Sciatic nerve (tissue), 2 donors: ENCODE results near the gene LYZL2. TPM values are rescaled to one million over a fixed set of nuclear protein-coding genes. Genes with fewer than 3 reads are reported as not detected.
"Not testable (repeated sequence)": the region's sequence is repeated elsewhere in the genome, so short reads cannot be mapped to it uniquely, and the experiment has no call there.

Experiments
- ATAC-seq: fragments of 200-7000 bp; cut with Tn5 transposase; one replicate; pipeline ENCODE4 v1.9.1; 2020; ENCODE audit warnings: mild to moderate bottlenecking, moderate library complexity
- DNase-seq: peaks from one replicate; pipeline ENCODE4 v3.0.0-alpha.2; 2020; ENCODE audit warnings: low spot score
- intact Hi-C: fragments of 100-400 bp; cut with DNase I; formaldehyde crosslinking; loops from one replicate; pipeline ENCODE4 v1.14.2; 2022
- total RNA-seq: library from RNA; stranded (reverse); fragmentation: NEBNext Ultra II Directional; extraction: Animal tissue kit (Norgen Biotek cat#: 25700); gene quantifications from one replicate; pipeline ENCODE4 v1.2.1, GENCODE V29; 2021
- donor health status: DM: no; HTN: no; CAD: no.
- donor health status: DM: no; HTN: no; CAD: no.

LYZL2 gene
- total RNA-seq, 1 donor from 2014 or later: not detected

DNA sequence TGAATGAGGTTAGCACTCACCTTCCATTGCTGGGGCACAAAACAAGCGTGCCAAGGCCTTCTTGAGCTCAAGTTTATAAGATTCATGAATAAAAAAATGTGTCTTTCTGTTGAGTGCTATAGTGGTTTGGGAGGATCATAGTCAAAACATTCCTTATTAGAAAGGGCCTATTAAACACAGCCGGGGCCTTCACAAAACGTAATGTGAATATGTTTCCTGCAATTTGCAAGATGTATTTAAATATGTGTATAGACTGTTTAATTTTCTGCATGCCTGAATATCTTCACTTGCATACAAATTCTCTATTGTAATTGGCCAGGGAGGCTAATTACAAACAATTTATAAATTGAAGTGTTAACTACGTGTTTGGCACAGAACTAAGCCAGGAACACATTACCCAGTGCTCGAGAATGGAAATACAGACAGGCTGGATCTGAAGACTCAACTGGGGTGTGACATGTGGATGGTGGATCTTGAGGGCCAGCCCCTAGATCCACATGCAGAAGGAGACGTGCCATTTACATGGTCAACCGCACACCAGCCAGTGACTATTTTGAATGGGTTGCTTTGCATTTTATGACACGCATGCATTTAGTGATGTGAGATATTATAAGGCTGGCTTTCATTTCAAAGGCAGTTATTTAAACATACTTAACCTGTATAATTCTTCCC, 31.3 kb downstream of the LYZL2 start:
- intact Hi-C loops: no loop called here
- no peak for DNase-seq

DNA sequence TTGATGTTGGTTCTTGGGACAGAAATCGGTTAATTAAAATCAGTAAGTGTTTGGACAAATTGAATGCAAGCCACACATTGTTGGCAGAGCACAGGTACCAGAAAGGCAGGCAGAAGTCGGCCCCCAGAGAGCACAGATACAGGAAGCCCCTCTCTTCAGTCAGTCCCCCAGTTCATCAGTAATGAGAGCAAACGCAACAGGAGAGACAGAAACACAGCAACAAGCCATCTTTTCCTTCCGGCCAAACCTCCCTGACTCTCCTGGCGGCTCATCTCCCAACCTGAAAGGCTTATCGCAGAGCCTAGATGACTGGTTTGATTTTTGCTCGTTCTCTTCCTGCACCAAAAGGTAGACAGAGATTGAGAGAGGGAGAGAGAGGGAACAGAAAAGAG, 32.1 kb downstream of the LYZL2 start:
- DNase-seq, intact Hi-C loops, ATAC-seq: not testable (repeated sequence)

More for the DNA sequence above, 31.3 kb downstream of the LYZL2 start:
- no peak for ATAC-seq

DNA sequence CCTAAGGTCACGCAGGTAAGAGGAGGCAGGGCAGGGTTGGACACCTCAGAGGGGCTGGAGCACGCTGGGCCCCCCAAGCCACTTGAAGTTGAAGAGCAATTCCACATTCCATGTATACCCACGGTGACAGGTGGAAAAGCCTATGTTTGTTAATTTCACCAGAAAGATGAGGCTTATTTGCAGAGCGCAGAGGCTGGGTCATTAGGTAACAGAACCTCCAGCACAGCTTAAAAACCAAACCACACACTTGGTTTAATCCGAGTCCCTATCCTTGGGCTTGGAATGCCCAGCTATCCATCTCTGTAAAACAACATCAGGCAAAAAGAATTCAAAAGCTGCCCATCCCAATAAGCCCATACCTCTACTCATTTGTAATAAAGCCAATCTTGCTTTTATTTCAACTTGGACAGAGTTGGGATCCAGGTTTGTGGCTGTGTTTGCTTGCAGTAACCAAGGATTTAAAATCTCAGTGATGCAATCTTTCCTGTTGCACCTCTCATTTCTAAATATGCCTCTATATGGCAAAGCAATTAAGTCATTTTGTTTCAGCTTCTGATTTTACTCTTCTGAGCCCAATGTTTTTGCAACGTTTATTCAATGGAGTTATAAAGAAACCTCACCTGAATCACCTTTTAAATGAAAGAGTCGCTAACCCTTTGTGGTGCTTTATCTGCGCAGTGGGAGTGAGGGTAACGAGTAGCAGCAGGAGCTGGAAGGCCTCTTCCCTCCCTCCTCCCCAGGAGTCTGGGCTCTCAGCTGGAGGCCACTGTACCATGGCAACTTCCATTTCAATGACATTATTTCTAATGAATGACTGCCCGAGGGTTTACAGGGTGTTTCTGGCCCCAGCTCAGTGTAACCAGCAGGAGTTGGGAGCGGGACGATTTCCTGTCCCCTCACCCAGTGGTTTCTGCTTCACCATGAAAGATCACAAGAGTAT, 32.8 kb downstream of the LYZL2 start:
- intact Hi-C loops, ATAC-seq, DNase-seq: not testable (repeated sequence)

DNA sequence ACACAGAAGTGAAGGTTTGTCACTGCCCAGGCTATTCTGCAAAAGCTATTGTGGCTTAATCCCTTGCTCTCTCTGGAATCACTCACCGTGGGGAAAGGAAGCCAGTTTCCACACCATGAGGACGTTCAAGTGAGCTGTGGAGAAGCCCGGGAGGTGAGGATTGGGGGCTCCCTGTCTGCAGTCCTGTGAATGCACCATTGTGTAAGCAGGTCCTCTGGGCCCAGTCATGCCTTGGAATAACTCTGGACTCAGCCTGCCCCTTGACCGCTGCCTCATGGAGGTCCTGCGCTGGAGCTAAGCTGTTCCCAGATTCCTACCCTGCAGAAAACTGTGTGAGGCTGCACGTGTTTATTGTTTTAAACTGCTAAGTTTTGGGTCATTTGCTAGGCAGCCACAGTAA, 33.5 kb downstream of the LYZL2 start:
- ATAC-seq: peak; percentile 97
- intact Hi-C loops: no loop called here
- DNase-seq: no peak

DNA sequence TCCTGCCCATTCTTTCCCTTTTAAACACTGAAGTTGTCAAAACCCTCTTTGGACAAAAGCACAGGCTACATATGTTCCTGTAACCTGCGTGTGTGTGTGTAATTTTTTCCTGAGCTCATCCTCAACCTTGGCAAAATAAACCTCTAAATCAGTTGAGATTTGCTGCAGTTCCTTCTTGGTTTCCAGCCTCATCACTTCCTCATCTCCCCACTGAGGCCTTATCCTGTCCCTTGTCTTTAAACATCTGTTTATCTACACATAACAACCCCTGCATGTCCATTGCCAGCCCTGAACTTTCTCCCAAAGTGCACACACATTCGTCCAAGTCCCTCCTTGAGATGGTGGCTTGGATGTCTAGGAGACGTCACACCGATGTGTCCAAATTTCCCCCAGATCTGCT, 35.5 kb downstream of the LYZL2 start:
- DNase-seq (no peak), ATAC-seq (no peak)
- intact Hi-C loops: loop anchor here (5.0 kb wide), 1 partner anchor 202 kb away; no protein-coding TSS in a partner anchor

DNA sequence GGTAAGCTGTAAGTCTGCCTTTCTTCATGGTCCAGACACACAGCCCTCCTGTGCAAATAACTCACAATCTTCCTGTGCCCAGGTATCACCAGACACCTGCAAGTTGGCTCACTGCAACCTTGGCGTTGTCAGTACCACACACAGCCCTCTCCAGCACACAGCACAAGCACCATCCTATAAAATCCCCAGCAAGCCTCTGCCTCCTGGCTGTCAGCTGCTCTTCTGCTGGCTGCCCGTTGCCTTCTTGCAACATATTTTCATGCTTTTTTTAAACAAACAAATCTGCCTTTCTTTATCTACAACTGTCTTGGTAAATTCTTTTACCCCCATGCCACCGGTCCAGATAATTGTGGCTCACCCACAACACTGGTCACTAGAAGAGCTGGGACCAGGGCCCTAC, 36.8 kb downstream of the LYZL2 start:
- not testable (repeated sequence) for ATAC-seq
- intact Hi-C loops: loop anchor here (5.0 kb wide), 1 partner anchor 200 kb away; no protein-coding TSS in a partner anchor

DNA sequence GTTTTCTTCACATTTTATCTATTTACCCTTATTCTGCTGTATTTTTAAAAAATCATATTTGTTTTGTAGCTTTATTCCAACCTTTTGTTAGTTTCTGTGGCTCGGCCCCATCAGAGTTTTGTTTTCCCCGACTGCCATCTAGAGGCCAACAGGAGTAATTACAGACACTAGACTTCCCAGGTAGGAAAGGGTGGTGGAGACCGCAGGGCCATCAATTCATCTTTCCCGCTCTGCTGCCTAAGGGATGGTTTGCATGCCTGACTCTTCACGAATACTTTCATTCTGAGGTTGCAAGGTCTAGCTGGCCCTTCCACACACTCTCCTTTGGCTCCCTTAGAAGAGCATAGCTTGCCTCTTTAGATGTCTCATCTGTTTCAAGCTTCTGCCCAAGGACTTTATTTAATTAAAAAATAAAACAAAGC, 38.3 kb downstream of the LYZL2 start:
- DNase-seq: no peak
- ATAC-seq: peak; percentile 47
- intact Hi-C loops: loop anchor here (5.0 kb wide), 1 partner anchor 199 kb away; no protein-coding TSS in a partner anchor

More for the DNA sequence above, 36.8 kb downstream of the LYZL2 start:
- not testable (repeated sequence) for DNase-seq

DNA sequence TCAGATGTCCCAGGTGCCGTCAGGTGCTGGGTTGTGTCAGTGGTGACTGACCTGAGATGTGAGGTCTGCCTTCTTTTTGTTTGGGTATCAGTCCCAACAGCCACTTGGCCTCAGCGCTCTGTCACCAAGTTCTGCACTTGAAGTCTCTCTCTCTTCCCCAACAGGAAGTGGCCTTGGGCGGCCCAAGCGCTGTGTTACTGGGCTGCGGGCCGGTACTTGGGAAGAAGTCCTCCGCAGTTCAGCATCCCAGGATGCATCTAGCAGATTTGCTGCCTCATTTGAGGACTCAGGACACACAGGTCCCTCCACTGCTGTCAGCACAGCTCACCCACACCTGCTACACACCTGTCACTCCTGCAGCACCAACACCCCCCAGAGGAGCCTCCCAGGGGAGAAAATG, 40.1 kb downstream of the LYZL2 start:
- ATAC-seq (peak; percentile 9), DNase-seq (no peak)
- intact Hi-C loops: no loop called here

DNA sequence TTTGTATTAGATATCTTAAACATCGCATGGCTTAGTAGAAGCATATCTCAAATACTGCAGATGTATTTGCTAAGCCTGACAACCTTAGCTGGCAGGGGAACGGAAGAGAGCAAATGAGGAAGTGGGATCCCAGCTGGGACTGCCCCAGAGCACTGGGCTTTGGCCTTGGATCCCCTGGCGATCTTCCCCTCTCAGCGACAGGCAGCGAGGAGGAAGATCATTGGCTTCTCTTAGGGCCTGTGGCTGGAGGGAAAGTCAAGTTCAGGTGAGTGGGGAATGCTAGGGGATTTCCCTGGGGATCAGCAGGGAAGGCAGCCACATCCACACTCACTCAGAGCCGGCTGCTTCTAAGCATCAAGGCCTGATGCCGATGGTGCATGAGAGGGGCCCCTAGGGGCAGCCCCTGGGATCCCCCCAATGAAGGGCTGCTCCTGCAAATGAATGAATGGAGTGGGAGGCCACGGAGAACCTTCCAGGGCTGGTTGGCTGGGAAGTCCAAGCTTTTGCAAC, 42.0 kb downstream of the LYZL2 start:
- intact Hi-C loops: no loop called here
- ATAC-seq (peak; percentile 31), DNase-seq (no peak)

DNA sequence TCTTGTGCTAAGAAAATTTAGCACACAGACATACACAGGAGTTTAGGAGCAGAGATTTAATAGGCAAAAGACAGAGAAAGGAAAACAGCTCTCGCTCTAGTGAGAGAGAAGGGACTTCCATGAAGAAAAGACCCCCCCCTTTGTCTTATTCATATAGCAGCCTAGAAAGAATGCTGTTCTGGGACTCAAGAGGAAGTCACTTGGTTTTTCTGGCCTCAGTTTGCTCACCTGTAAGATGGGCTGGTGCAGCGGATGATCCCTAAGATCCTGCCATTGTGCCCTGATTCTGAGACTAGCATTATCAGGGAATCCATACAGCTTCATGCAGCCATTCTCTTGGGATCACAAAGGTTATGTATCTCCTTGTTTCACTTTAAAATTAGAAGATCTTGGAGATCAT, 42.7 kb downstream of the LYZL2 start:
- ATAC-seq: no peak
- intact Hi-C loops: no loop called here

DNA sequence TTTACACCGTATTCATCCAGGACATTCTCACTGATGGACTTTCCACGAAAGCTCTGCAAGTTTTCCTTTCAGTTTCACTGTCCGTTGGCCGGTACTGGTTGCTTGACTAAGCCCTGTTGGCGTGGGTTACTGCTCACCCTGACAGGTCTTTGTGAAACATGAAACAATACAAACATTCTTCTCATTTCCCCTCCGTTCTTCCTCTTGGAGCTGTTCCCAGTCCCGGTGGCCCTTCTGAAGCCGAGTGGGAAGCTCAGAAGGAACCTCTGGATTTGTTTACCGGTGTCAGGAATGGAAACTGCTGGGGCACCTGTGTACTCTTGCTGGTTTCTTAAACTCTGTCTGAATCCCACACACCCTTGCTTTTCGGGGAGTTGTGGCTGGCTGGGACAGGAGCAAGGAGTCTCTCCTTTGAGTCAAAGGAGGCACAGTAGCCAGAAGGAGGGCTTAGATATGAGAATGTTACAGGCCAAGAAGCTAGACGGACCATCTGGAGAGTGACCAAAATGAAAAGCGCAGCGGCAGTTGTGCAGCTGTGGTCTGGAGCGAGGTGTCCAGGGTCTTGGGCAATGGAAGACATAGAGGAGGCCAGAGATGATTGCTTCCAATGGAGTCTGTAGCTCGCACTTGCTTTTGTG, 45.7 kb downstream of the LYZL2 start:
- ATAC-seq: peak; percentile 94
- intact Hi-C loops: no loop called here
- DNase-seq: peak; percentile 72

More for the DNA sequence above, 42.7 kb downstream of the LYZL2 start:
- DNase-seq: no peak

DNA sequence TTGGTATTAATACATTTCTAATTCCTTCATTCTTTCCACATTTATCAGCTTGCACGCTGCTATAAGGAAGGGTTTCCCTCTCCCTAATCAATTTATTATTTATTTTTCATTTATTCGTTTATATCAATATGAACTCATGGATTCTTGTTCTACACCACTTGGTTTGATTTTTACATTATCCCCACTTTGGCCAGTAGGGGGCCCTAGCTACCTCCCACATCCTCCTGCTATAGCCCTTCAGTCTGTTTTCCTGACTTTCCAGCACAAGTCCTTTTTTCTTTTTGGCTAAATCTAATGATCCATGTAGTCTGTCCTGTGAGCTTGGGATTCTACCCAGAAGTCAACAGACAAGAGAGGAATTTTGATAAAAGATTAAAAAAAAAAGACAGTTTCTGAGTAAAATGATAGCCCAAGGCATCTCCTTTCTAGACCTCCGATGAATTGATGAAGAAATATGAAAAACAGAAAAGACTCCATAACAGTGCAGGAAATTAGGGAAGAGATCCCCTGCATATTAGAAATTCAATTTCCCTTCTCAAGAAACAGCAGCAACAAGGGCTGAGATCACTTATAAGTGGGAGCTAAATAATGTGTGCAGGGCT, 47.7 kb downstream of the LYZL2 start:
- ATAC-seq (no peak), DNase-seq (no peak)
- intact Hi-C loops: no loop called here

DNA sequence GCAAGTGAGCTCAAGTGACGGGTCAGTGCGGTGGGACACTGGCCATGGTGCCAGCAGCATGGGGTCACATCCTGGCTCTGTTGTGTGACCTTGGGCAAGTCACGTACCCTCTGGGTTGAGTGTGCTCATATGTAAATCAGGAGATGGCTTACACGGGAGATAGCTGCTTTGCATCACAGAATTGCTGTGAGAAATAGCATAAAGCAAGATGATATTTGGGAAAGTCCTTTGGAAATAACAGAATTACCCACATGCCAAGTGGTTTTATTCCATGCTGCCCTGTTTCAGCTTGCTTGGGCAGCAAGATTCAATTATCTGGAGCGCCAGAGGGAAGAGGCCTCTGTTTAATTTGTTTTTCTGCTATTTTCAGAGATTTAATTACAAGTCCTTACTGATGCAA, 48.9 kb downstream of the LYZL2 start:
- DNase-seq (no peak), ATAC-seq (no peak)
- intact Hi-C loops: no loop called here

DNA sequence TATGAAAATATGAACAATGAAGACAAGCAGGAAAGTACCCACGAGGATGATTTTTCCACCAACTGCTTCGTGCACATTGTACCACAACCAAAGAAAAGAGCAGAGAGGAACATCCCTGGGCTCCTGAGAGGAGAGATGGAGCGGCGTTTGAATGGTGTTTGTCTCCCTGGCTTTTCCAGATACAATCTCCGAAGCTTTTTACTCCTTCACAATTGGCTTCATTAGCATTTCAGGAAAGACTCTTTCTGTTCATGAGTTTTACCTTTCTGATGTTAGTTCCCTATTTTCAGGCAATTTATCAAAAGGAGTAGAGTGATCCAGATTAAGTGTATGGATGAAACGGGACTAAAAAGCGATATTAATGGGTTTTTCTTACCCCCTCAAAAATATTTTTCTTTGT, 49.3 kb downstream of the LYZL2 start:
- DNase-seq (no peak), ATAC-seq (no peak)
- intact Hi-C loops: no loop called here

DNA sequence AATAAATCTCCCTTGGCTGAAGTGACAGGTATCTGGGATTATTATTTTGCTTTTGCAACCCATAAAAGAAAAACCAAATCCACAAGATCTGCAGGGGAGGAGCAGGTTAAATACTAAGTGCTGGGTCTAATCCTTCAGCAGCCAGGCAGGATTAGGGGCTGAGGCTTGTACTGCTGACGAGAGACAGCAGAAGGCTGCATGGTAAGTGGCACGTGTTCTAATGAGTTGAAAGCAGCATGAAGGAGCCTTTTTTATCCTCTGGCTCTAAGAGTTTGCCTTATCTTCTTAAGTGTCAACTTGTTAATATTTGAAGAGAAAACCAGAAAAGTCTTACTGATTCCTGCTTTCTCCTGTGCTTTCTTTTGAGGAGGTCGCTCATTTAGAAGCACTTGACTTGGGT, 50.0 kb downstream of the LYZL2 start:
- ATAC-seq: no peak
- intact Hi-C loops: no loop called here

DNA sequence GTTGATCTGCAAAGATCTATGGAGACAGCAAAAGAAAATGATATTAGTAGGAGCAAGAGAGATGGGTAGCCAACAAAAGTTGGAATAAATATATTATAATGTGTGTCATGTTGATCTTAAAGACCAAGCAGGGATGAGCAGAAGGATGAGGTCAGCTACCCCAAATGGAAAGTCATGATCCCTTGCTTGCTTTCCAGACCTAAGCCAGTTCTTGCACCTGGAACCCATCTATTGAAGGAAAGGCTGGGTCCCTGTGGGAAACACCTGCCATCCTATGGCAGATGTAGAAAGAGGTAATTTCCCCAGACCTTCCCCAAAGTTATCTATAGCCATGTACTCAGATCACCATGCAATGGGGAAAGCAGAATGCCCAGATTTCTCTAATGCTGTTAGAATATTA, 52.5 kb downstream of the LYZL2 start:
- ATAC-seq (no peak), DNase-seq (no peak)
- intact Hi-C loops: no loop called here

More for the DNA sequence above, 50.0 kb downstream of the LYZL2 start:
- no peak for DNase-seq

DNA sequence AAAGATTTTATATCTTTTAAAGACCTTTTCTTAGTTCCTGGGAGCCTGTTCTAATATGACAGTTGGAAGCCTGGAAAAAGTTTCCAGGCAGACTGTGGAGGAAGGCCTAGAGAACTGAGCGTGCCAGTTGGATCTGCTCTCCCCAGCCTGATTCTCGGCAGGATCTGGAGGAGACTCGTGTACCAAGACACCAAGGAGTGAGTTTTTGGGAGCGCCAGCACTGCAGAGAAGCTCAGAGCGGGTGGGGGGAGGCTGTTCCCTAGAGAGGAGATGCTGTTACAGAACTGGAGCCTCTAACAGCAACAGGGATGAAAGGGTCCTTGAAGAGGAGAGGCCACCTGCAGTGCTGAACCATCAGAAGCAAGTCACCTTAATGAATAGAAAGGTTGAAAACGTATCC, 52.9 kb downstream of the LYZL2 start:
- intact Hi-C loops: no loop called here
- DNase-seq (no peak), ATAC-seq (no peak)

DNA sequence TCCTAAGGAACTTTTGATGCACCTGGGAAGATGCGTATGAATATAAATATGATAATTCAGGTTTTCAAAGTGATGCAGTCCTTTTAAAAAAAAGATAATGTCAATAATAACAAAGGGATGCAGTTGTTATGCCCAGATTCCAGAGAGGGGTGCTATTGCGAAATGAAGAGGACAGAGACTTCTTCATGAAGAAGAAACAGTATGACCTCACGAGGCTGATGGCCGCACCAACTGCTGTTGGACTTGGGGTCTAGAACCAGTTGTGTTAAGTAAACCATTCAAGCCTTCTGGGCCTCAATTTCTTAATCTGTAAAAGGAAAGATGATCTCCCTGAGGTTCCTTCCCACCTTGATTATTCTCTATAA, 55.1 kb downstream of the LYZL2 start:
- DNase-seq (no peak), ATAC-seq (no peak)
- intact Hi-C loops: no loop called here
